ENCODE data around the gene DPYD.

The DPYD gene

GRCh38 chr1:97685360-97685759, 235.5 kb downstream of the DPYD start:
- no peak for DNase-seq

GRCh38 chr1:97680894-97681293, 239.9 kb downstream of the DPYD start:
- no peak for DNase-seq

- no peak for DNase-seq
These were observed 240.4 kb downstream of the DPYD start for GRCh38 chr1:97680470-97680869.

GRCh38 chr1:97677702-97678101, 243.1 kb downstream of the DPYD start:
- DNase-seq, result no peak

GRCh38 chr1:97674517-97674916, 246.3 kb downstream of the DPYD start:
- no peak for DNase-seq

GRCh38 chr1:97668945-97669344, 251.9 kb downstream of the DPYD start:
- no peak for DNase-seq

GRCh38 chr1:97660431-97661105, 260.3 kb downstream of the DPYD start:
- DNase-seq, result peak in 1 of 2 donors; percentile 83

GRCh38 chr1:97654876-97655585, 265.8 kb downstream of the DPYD start:
- DNase-seq, result no peak

GRCh38 chr1:97651250-97651649, 269.6 kb downstream of the DPYD start:
- no peak for DNase-seq

- DNase-seq, result no peak
These were observed 271.2 kb downstream of the DPYD start for GRCh38 chr1:97649591-97649990.

GRCh38 chr1:97647776-97648175, 273.1 kb downstream of the DPYD start:
- DNase-seq, result no peak

- no peak for DNase-seq
These were observed 274.8 kb downstream of the DPYD start for GRCh38 chr1:97646071-97646470.

- no peak for DNase-seq
These were observed 280.2 kb downstream of the DPYD start for GRCh38 chr1:97640677-97641076.

GRCh38 chr1:97636941-97637340, 283.9 kb downstream of the DPYD start:
- DNase-seq, result no peak

GRCh38 chr1:97634758-97635157, 286.1 kb downstream of the DPYD start:
- DNase-seq, result no peak

- DNase-seq, result no peak
These were observed 288.1 kb downstream of the DPYD start for GRCh38 chr1:97632776-97633175.

- peak in 1 of 2 donors; percentile 27 for DNase-seq
These were observed 288.8 kb downstream of the DPYD start for GRCh38 chr1:97632075-97632474.

- no peak for DNase-seq
These were observed 289.9 kb downstream of the DPYD start for GRCh38 chr1:97630948-97631347.

GRCh38 chr1:97630281-97630680, 290.6 kb downstream of the DPYD start:
- no peak for DNase-seq

- DNase-seq, result no peak
These were observed 297.6 kb downstream of the DPYD start for GRCh38 chr1:97623220-97623619.

- no peak for DNase-seq
These were observed 298.9 kb downstream of the DPYD start for GRCh38 chr1:97621955-97622354.

- no peak for DNase-seq
These were observed 301.1 kb downstream of the DPYD start for GRCh38 chr1:97619706-97620105.

GRCh38 chr1:97610748-97611147, 310.1 kb downstream of the DPYD start:
- no peak for DNase-seq

GRCh38 chr1:97610102-97610501, 310.7 kb downstream of the DPYD start:
- no peak for DNase-seq

- DNase-seq, result no peak
These were observed 312.6 kb downstream of the DPYD start for GRCh38 chr1:97608272-97608671.

Measured in bone marrow (tissue), 2 donors.